Ovary (tissue), 9 donors: ENCODE results near the gene PPP5C. TPM values are rescaled to one million over a fixed set of nuclear protein-coding genes. Genes with fewer than 3 reads are reported as not detected.

ENCODE experiments used
- DNase-seq, 5 donors: peaks; one replicate each; pipeline ENCODE4 v3.0.0-alpha.2; 2019 to 2020
- H3K27ac ChIP-seq, 2 donors: fragments of 200-600 bp; one replicate each; pipeline versions ENCODE4 v1.5.1 to v1.8.0; 2019 to 2022
- H3K27me3 ChIP-seq: fragments of 200-600 bp; one replicate; pipeline ENCODE4 v1.8.0; 2022
- H3K36me3 ChIP-seq: fragments of 200-600 bp; sonication (generic); one replicate; pipeline ENCODE4 v1.5.1; 2019
- H3K4me1 ChIP-seq: one replicate; pipeline ENCODE4 v1.8.1; 2013; ENCODE audit warnings: mild to moderate bottlenecking, moderate library complexity; ENCODE audit not compliant: insufficient read depth
- H3K4me3 ChIP-seq: fragments of 200-600 bp; sonication (generic); one replicate; pipeline ENCODE4 v1.5.1; 2017
- H3K9me3 ChIP-seq, 2 donors: fragments of 200-600 bp in 1 of 2; sonication (generic) in 1 of 2; one replicate each; pipeline versions ENCODE4 v1.5.1 to v1.8.1; 2013 to 2019; ENCODE audit warnings: mild to moderate bottlenecking in 1 of 2, moderate library complexity in 1 of 2
- CTCF ChIP-seq, 3 donors: fragments of 450-650 bp in 2 of 3; fragments of 200-600 bp in 1 of 3; IDR thresholded peaks; one replicate each; pipeline versions ENCODE4 v1.5.1 to v1.8.0; 2016 to 2022; ENCODE audit warnings: antibody characterized with exemption in 3 of 3, mild to moderate bottlenecking in 1 of 3
- EP300 ChIP-seq: sonication (generic); formaldehyde crosslinking; IDR thresholded peaks from one replicate; pipeline ENCODE4 v1.6.1; 2017; ENCODE audit warnings: antibody characterized with exemption
- POLR2A ChIP-seq: fragments of 450-650 bp; IDR thresholded peaks from one replicate; pipeline ENCODE4 v1.6.1; 2017; ENCODE audit warnings: antibody characterized with exemption, mild to moderate bottlenecking, moderate library complexity
- WGBS, 3 donors: extraction: QIAGEN DNeasy Blood & Tissue Kit in 1 of 3; methylation state at CpG; one replicate each; pipeline versions ENCODE4 v1.1.5 to v1.1.7; 2013 to 2017; 5-methylcytosine and 5-hydroxymethylcytosine counted together
- intact Hi-C, 4 donors: fragments of 100-400 bp; cut with DNase I; formaldehyde crosslinking; loops; one replicate each; pipeline versions ENCODE4 v1.11.0 to v1.15.1; 2022 to 2023
- polyA plus RNA-seq, 2 donors: library from polyadenylated mRNA; stranded (reverse); fragments of 200-250 nt in 1 of 2; fragments of 350-450 nt in 1 of 2; fragmentation: Illumina TruSeq in 1 of 2; extraction: RNeasy Lipid Tissue Mini Kit (QIAGEN cat#74804) in 1 of 2; gene quantifications; one replicate each; pipeline ENCODE4 v1.2.3, GENCODE V29; 2013 to 2014
- total RNA-seq, 7 donors: library from RNA; depleted of rRNA in 2 of 7; stranded (reverse); fragments of >200 nt in 2 of 7; fragmentation: NEBNext Ultra II Directional in 3 of 7; extraction: Animal tissue kit (Norgen Biotek cat#: 25700) in 3 of 7; gene quantifications; one replicate each; pipeline versions ENCODE4 v1.1.0 to v1.2.4, GENCODE V29; 2016 to 2023
- donor health status: DM: no; HTN: no; CAD: no; lungs with moderate emphysema.
- donor health status: DM: no; HTN: no; CAD: no.
- donor health status: Bipolar disorder and iron deficiency.
- donor health status: DM: yes; HTN: yes; CAD: no.
- donor health status: DM: no; HTN: no; CAD: no.
- donor health status: DM: yes; HTN: yes; CAD: no.

Gene PPP5C
- total and polyA plus RNA-seq, 9 donors = 33.1 to 79.2 (median 45.3) TPM

GRCh38 chr19:46366620-46367292 is 19.9 kb downstream of the PPP5C start:
- intact Hi-C loops = no loop called here
- Histone ChIP-seq H3K4me3 (no peak overlapping the region), H3K27me3 (no peaks in the 10 kb centered on the region), H3K36me3 (no peaks in the 10 kb centered on the region), H3K9me3 (no peaks in the 10 kb centered on the region), H3K4me1 (no peaks in the 10 kb centered on the region), H3K27ac (no peak overlapping the region)
- TF ChIP-seq POLR2A = no peak
- TF ChIP-seq CTCF (IDR thresholded peaks at IDR 0.05) = no peak
- no peak for TF ChIP-seq EP300
- no peak for DNase-seq
- 89 to 90% (median 90%) methylated on average over 9 of the region's 9 CpGs for whole genome bisulfite sequencing, 3 donors

GRCh38 chr19:46367426-46367825 is 20.5 kb downstream of the PPP5C start:
- Histone ChIP-seq H3K27me3 (no peaks in the 10 kb centered on the region), H3K4me3 (no peak overlapping the region), H3K36me3 (no peaks in the 10 kb centered on the region), H3K27ac (no peak overlapping the region), H3K4me1 (no peaks in the 10 kb centered on the region), H3K9me3 (no peaks in the 10 kb centered on the region)
- no peak for DNase-seq
- 93 to 95% (median 94%) methylated on average over 5 of the region's 5 CpGs for WGBS, 3 donors
- TF ChIP-seq POLR2A (no peak), CTCF (IDR thresholded peaks at IDR 0.05) (no peak), EP300 (no peak)
- intact Hi-C loops = no loop called here

DNA sequence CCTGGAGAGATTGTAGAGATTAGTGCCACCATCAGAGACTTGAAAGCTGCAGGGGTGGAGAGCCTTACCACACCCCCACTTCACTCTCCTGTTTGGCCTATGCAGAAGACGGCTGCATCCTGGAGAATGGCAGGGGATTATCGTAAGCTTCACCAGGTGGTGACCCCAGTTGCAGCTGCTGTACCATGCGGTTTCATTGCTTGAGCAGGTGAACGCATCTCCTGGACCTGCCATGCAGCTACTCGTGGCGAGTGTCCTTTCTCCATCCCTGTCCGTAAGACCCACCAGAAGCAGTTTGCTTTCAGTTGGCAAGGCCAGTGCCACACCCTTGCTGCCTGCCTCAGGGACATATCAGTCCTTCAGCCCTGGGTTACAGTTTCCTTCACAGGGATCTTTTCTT is 21.2 kb downstream of the PPP5C start:
- TF ChIP-seq POLR2A (no peak), CTCF (IDR thresholded peaks at IDR 0.05) (no peak), EP300 (no peak)
- 85 to 91% (median 90%) methylated on average over 7 of the region's 7 CpGs for WGBS, 3 donors
- intact Hi-C loops = no loop called here
- H3K9me3 ChIP-seq = no peaks in the 10 kb centered on the region
- no peaks in the 10 kb centered on the region for H3K27me3 ChIP-seq
- no peak overlapping the region for H3K27ac ChIP-seq
- H3K4me3 ChIP-seq = no peak overlapping the region
- H3K36me3 ChIP-seq = no peaks in the 10 kb centered on the region
- peak in 1 of 5 donors; percentile 6 for DNase-seq
- peaks cover 1% of the 10 kb centered on the region for H3K4me1 ChIP-seq

GRCh38 chr19:46369817-46370216 is 22.9 kb downstream of the PPP5C start:
- H3K4me1 ChIP-seq = peaks cover 5% of the 10 kb centered on the region
- no peaks in the 10 kb centered on the region for H3K9me3 ChIP-seq
- no peak for DNase-seq
- no peak overlapping the region for H3K27ac ChIP-seq
- H3K36me3 ChIP-seq = no peaks in the 10 kb centered on the region
- 90 to 91% (median 91%) methylated on average over 7 of the region's 7 CpGs for WGBS, 3 donors
- TF ChIP-seq POLR2A = no peak
- no peak for TF ChIP-seq EP300
- no peak for TF ChIP-seq CTCF (IDR thresholded peaks at IDR 0.05)
- H3K27me3 ChIP-seq = no peaks in the 10 kb centered on the region
- intact Hi-C loops = no loop called here
- no peak overlapping the region for H3K4me3 ChIP-seq
